ENCODE measurements around the gene NEUROG2.
"Not testable (repeated sequence)": the region's sequence is repeated elsewhere in the genome, so short reads cannot be mapped to it uniquely, and the experiment has no call there.

Gene NEUROG2

GRCh38 chr4:112520598-112521122 is 4.7 kb upstream of the NEUROG2 start:
- no peak for DNase-seq

- no peak for DNase-seq
Measured at GRCh38 chr4:112519689-112520597, 4.0 kb upstream of the NEUROG2 start.

GRCh38 chr4:112518675-112519074 is 2.7 kb upstream of the NEUROG2 start:
- no peak for DNase-seq

GRCh38 chr4:112517911-112518310 is 1.9 kb upstream of the NEUROG2 start:
- DNase-seq = no peak

GRCh38 chr4:112517067-112517634 is 1.2 kb upstream of the NEUROG2 start:
- DNase-seq = no peak

GRCh38 chr4:112516471-112517066 is 589 bp upstream of the NEUROG2 start:
- no peak for DNase-seq

GRCh38 chr4:112515198-112516065 is 548 bp downstream of the NEUROG2 start:
- peak; percentile 37 for DNase-seq

- DNase-seq = no peak
Measured at GRCh38 chr4:112514647-112515197, 1.3 kb downstream of the NEUROG2 start.

GRCh38 chr4:112513971-112514646 is 1.9 kb downstream of the NEUROG2 start:
- DNase-seq = no peak

GRCh38 chr4:112511803-112512118 is 4.2 kb downstream of the NEUROG2 start:
- no peak for DNase-seq

- no peak for DNase-seq
Measured at GRCh38 chr4:112511093-112511802, 4.7 kb downstream of the NEUROG2 start.

GRCh38 chr4:112510291-112511092 is 5.5 kb downstream of the NEUROG2 start:
- no peak for DNase-seq

- DNase-seq = no peak
Measured at GRCh38 chr4:112509243-112510141, 6.5 kb downstream of the NEUROG2 start.

GRCh38 chr4:112508356-112508755 is 7.6 kb downstream of the NEUROG2 start:
- DNase-seq = no peak

- no peak for DNase-seq
Measured at GRCh38 chr4:112504807-112505206, 11.2 kb downstream of the NEUROG2 start.

GRCh38 chr4:112502871-112503270 is 13.1 kb downstream of the NEUROG2 start:
- no peak for DNase-seq

GRCh38 chr4:112492321-112492720 is 23.7 kb downstream of the NEUROG2 start:
- DNase-seq = no peak

GRCh38 chr4:112490808-112491207 is 25.2 kb downstream of the NEUROG2 start:
- not testable (repeated sequence) for DNase-seq

GRCh38 chr4:112485930-112486329 is 30.1 kb downstream of the NEUROG2 start:
- DNase-seq = no peak
